ENCODE data around the gene PSMD5. TPM values are rescaled to one million over a fixed set of nuclear protein-coding genes. Genes with fewer than 3 reads are reported as not detected.

The PSMD5 gene
- total and polyA plus RNA-seq, 9 of the 15 experiments (the other 6 are each of a cell fraction or from before 2014, with no cell fraction given), result 46.4 to 148 (median 76.3) TPM

GRCh38 chr9:120820095-120820494, 22.6 kb downstream of the PSMD5 start (continued):
- no peak for TF ChIP-seq CGGBP1 (CRISPR knock-in tag; IDR thresholded peaks at IDR 0.05)
- TF ChIP-seq EP300 (IDR thresholded peaks at IDR 0.05; ENCODE audit: low read length), result no peak
- TF ChIP-seq RAD21 (CRISPR knock-in tag; conservative IDR thresholded peaks at IDR 0.05 in 1 of 2, IDR thresholded peaks at IDR 0.05 in 1 of 2), result no peak
- no peak for TF ChIP-seq ZKSCAN3 (CRISPR knock-in tag; IDR thresholded peaks at IDR 0.05)
- no peak for TF ChIP-seq CBFA2T2 (conservative IDR thresholded peaks at IDR 0.05)

- Histone ChIP-seq H3K36me3 (ENCODE audit: control insufficient read depth, insufficient read depth, low read length) (peaks cover 91% of the 10 kb centered on the region), H4K20me1 (replicated peaks; ENCODE audit: control insufficient read depth, insufficient read depth, low read length) (no peaks in the 10 kb centered on the region), H3K9me3 (replicated peaks; ENCODE audit: control insufficient read depth, insufficient read depth, low read depth, low read length) (no peaks in the 10 kb centered on the region), H3K27me3 (ENCODE audit: control insufficient read depth in 2 of 2, insufficient read depth in 2 of 2, low read length in 2 of 2) (no peaks in the 10 kb centered on the region), H3K9ac (ENCODE audit: insufficient read depth in 1 of 2, low read depth in 2 of 2, low read length in 2 of 2) (no peak overlapping the region), H3K4me1 (replicated peaks in 1 of 2; ENCODE audit: control insufficient read depth in 2 of 2, insufficient read depth in 2 of 2, low read length in 2 of 2) (no peaks in the 10 kb centered on the region), H2AFZ (ENCODE audit: low read depth, low read length) (no peak overlapping the region), H3K4me3 (no peak overlapping the region), H3K4me2 (ENCODE audit: insufficient read depth, low read length) (no peak overlapping the region), H3K79me2 (ENCODE audit: control insufficient read depth, insufficient read depth, low read length) (no peaks in the 10 kb centered on the region), H3K27ac (ENCODE audit: extremely low read depth, low read depth, low read length) (no peak overlapping the region), H3K9me1 (ENCODE audit: control insufficient read depth, insufficient read depth, low read length) (no peaks in the 10 kb centered on the region)
- BruUV-seq (replicated peaks), result no TSS peak
- in situ Hi-C loops (cut with MboI) (no loop called here), intact Hi-C loops (cut with micrococcal nuclease) (no loop called here)
- WGBS (ENCODE audit: insufficient coverage, low coverage, missing lambda C conversion rate), result 73% methylated on average over 1 of the region's 1 CpG
- ChIA-PET CTCF (ENCODE audit: low intra/inter-chr PET ratio) (no interaction called here), POLR2A (interaction anchor here (1.0 kb wide), 1 partner anchor 13 kb away, joined by 3 read pairs; no protein-coding TSS in a partner anchor)
- no peak for FAIRE-seq
- DNase-seq (ENCODE audit: extremely low read depth in 1 of 4, low spot score in 3 of 4), result no peak
- no peak for TF ChIP-seq ZNF3 (CRISPR knock-in tag; IDR thresholded peaks at IDR 0.05)
- peak; percentile 47; the same call in 1 of the 2 replicates for TF ChIP-seq GTF2E2 (tag; IDR thresholded peaks at IDR 0.05)
- TF ChIP-seq, protein P1, sequence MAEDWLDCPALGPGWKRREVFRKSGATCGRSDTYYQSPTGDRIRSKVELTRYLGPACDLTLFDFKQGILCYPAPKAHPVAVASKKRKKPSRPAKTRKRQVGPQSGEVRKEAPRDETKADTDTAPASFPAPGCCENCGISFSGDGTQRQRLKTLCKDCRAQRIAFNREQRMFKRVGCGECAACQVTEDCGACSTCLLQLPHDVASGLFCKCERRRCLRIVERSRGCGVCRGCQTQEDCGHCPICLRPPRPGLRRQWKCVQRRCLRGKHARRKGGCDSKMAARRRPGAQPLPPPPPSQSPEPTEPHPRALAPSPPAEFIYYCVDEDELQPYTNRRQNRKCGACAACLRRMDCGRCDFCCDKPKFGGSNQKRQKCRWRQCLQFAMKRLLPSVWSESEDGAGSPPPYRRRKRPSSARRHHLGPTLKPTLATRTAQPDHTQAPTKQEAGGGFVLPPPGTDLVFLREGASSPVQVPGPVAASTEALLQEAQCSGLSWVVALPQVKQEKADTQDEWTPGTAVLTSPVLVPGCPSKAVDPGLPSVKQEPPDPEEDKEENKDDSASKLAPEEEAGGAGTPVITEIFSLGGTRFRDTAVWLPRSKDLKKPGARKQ (CRISPR knock-in tag; IDR thresholded peaks at IDR 0.05), result peak; percentile 78; the same call in 1 of the 2 replicates
- TF ChIP-seq ZNF444 (CRISPR knock-in tag; IDR thresholded peaks at IDR 0.05), result no peak
- no peak for TF ChIP-seq MTF1 (CRISPR knock-in tag; IDR thresholded peaks at IDR 0.05; ENCODE audit: borderline replicate concordance)
- TF ChIP-seq ILF3 (IDR thresholded peaks at IDR 0.05; ENCODE audit: borderline replicate concordance), result no peak
- no peak for TF ChIP-seq NUFIP1 (IDR thresholded peaks at IDR 0.05; ENCODE audit: partially characterized antibody)
- no peak for TF ChIP-seq ZNF57 (CRISPR knock-in tag; IDR thresholded peaks at IDR 0.05)
- no peak for TF ChIP-seq XRCC5 (IDR thresholded peaks at IDR 0.05; ENCODE audit: low read depth, low read length)
- TF ChIP-seq KLF10 (CRISPR knock-in tag; IDR thresholded peaks at IDR 0.05), result no peak
- no peak for TF ChIP-seq ZNF384 (IDR thresholded peaks at IDR 0.05; ENCODE audit: low read depth, low read length)
- TF ChIP-seq KAT8 (IDR thresholded peaks at IDR 0.05; ENCODE audit: low read depth), result no peak
- TF ChIP-seq PTTG1 (tag; IDR thresholded peaks at IDR 0.05; ENCODE audit: low read depth), result no peak
- peak; percentile 72 for TF ChIP-seq POLR2H (tag; IDR thresholded peaks at IDR 0.05; ENCODE audit: low read depth)
- no peak for TF ChIP-seq SMAD2 (IDR thresholded peaks at IDR 0.05; ENCODE audit: low read depth, low read length)
- TF ChIP-seq ZFPM2 (CRISPR knock-in tag; IDR thresholded peaks at IDR 0.05), result no peak
- no peak for ATAC-seq
Observed at GRCh38 chr9:120818595-120818994, 24.1 kb downstream of the PSMD5 start.
